ENCODE data around the gene DYRK1A.

Gene DYRK1A

GRCh38 chr21:37489553-37489952 lies 123.0 kb downstream of the DYRK1A start:
- no peak for TF ChIP-seq CTCF (IDR thresholded peaks at IDR 0.05; ENCODE audit: borderline replicate concordance, control extremely low read depth, extremely low read depth, insufficient read depth, missing control alignments)
- no peak for DNase-seq (ENCODE audit: low spot score)
- in situ Hi-C loops (cut with MboI; ENCODE audit: low sequenced_read_pairs, unreplicated experiment) = no loop called here

GRCh38 chr21:37490084-37490483 lies 123.5 kb downstream of the DYRK1A start:
- in situ Hi-C loops (cut with MboI; ENCODE audit: low sequenced_read_pairs, unreplicated experiment) = no loop called here
- no peak for DNase-seq (ENCODE audit: low spot score)
- no peak for TF ChIP-seq CTCF (IDR thresholded peaks at IDR 0.05; ENCODE audit: borderline replicate concordance, control extremely low read depth, extremely low read depth, insufficient read depth, missing control alignments)

GRCh38 chr21:37496972-37497371 lies 130.4 kb downstream of the DYRK1A start:
- no peak for TF ChIP-seq CTCF (IDR thresholded peaks at IDR 0.05; ENCODE audit: borderline replicate concordance, control extremely low read depth, extremely low read depth, insufficient read depth, missing control alignments)
- DNase-seq (ENCODE audit: low spot score) = no peak
- in situ Hi-C loops (cut with MboI; ENCODE audit: low sequenced_read_pairs, unreplicated experiment) = no loop called here

- TF ChIP-seq CTCF (IDR thresholded peaks at IDR 0.05; ENCODE audit: borderline replicate concordance, control extremely low read depth, extremely low read depth, insufficient read depth, missing control alignments) = no peak
- DNase-seq (ENCODE audit: low spot score) = no peak
- in situ Hi-C loops (cut with MboI; ENCODE audit: low sequenced_read_pairs, unreplicated experiment) = no loop called here
Measured at GRCh38 chr21:37498664-37499063, 132.1 kb downstream of the DYRK1A start.

- DNase-seq (ENCODE audit: low spot score) = no peak
- TF ChIP-seq CTCF (IDR thresholded peaks at IDR 0.05; ENCODE audit: borderline replicate concordance, control extremely low read depth, extremely low read depth, insufficient read depth, missing control alignments) = no peak
- in situ Hi-C loops (cut with MboI; ENCODE audit: low sequenced_read_pairs, unreplicated experiment) = no loop called here
Measured at GRCh38 chr21:37502947-37503346, 136.4 kb downstream of the DYRK1A start.

GRCh38 chr21:37503848-37504467 lies 137.4 kb downstream of the DYRK1A start:
- DNase-seq (ENCODE audit: low spot score) = no peak
- in situ Hi-C loops (cut with MboI; ENCODE audit: low sequenced_read_pairs, unreplicated experiment) = no loop called here
- no peak for TF ChIP-seq CTCF (IDR thresholded peaks at IDR 0.05; ENCODE audit: borderline replicate concordance, control extremely low read depth, extremely low read depth, insufficient read depth, missing control alignments)
